ENCODE data around the gene STOML1. TPM values are rescaled to one million over a fixed set of nuclear protein-coding genes. Genes with fewer than 3 reads are reported as not detected.

The STOML1 gene
- total RNA-seq, 1 donor from 2014 or later = 10.6 TPM

DNA sequence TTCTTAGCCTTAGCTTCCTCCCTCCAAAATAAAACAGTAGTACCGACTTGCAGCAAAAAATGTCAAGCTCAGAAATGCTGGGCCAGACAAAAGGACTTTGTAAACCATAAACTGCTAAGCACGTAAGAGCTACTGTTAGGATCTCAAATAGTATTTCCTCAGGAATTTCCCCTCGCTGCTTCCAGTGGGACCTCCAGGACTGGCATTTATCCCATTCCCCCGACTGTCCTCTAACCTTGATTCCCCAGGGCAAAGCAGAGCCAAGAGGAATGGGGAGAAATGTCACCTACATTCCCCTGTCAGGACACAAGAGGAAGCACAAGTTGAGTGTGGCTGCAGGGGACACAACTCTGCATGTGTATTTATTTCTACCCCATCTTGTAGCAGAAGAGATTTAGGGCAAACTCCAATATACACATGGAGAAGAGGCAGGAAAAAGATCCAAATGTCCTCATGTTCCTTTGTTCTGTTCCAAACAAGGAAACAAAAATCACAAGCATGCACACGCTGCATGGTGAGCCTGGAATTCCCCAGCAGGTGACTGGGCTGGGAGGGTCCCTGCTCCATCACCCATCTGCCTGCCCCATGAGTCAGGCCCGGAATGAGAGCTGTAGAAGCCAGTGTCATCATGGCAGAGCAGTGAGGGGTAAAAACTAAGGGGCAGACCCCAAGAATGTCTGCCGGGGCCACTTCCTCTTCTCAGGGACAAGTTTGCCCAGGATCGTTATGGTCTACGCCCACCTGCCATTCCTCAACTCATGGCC is 4.2 kb downstream of the STOML1 start:
- POLR2A ChIA-PET = no interaction called here
- Mint-ChIP-seq H3K9me3 (no peaks in the 10 kb centered on the region), H3K36me3 (ENCODE audit: low read depth) (peaks cover 5% of the 10 kb centered on the region), H3K4me1 (peaks cover 69% of the 10 kb centered on the region), H3K4me3 (no peak overlapping the region), H3K27me3 (no peaks in the 10 kb centered on the region), H3K27ac (peak overlapping the region; percentile 68)
- TF ChIP-seq, protein P1, sequence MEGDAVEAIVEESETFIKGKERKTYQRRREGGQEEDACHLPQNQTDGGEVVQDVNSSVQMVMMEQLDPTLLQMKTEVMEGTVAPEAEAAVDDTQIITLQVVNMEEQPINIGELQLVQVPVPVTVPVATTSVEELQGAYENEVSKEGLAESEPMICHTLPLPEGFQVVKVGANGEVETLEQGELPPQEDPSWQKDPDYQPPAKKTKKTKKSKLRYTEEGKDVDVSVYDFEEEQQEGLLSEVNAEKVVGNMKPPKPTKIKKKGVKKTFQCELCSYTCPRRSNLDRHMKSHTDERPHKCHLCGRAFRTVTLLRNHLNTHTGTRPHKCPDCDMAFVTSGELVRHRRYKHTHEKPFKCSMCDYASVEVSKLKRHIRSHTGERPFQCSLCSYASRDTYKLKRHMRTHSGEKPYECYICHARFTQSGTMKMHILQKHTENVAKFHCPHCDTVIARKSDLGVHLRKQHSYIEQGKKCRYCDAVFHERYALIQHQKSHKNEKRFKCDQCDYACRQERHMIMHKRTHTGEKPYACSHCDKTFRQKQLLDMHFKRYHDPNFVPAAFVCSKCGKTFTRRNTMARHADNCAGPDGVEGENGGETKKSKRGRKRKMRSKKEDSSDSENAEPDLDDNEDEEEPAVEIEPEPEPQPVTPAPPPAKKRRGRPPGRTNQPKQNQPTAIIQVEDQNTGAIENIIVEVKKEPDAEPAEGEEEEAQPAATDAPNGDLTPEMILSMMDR (IDR thresholded peaks at IDR 0.05) = no peak
- DNase-seq (no peak), ATAC-seq (ENCODE audit: low read depth) (peak; percentile 34)
- intact Hi-C loops (cut with micrococcal nuclease) = no loop called here
- CTCF ChIA-PET = interaction anchor here (2.3 kb wide), 1 partner anchor 15 kb away, joined by 9 read pairs; no protein-coding TSS in a partner anchor

DNA sequence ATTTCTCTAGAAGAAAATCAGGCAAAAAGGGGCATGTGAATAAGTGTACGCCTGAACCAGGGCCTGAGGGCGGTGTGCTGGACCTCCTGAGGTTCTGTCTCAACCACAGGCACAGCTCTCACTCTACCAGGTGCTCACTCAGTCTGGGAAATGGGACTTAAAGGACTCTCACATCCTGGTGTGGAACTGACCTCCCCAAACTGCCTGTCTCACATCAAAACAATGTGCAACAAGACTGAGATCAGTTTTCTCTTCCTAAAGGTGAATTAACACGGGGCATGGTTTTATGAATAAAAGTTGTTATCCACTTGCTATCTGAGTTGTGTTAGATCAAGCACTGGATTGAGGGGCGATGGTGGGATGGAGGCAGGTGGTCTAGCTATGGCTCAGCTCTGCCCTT is 4.8 kb downstream of the STOML1 start:
- ChIA-PET POLR2A (no interaction called here), CTCF (interaction anchor here (2.3 kb wide), 1 partner anchor 14 kb away, joined by 9 read pairs; no protein-coding TSS in a partner anchor)
- Mint-ChIP-seq H3K4me3 (no peak overlapping the region), H3K27ac (peak overlapping the region; percentile 68), H3K36me3 (ENCODE audit: low read depth) (peaks cover 5% of the 10 kb centered on the region), H3K9me3 (no peaks in the 10 kb centered on the region), H3K27me3 (no peaks in the 10 kb centered on the region), H3K4me1 (peaks cover 69% of the 10 kb centered on the region)
- intact Hi-C loops (cut with micrococcal nuclease) = no loop called here
- TF ChIP-seq, protein P1 (IDR thresholded peaks at IDR 0.05) = no peak
- no peak for ATAC-seq (ENCODE audit: low read depth)
- no peak for DNase-seq

GRCh38 chr15:73986776-73987056 is 5.4 kb downstream of the STOML1 start:
- CTCF ChIA-PET = interaction anchor here (2.3 kb wide), 1 partner anchor 13 kb away, joined by 9 read pairs; no protein-coding TSS in a partner anchor
- no peak for ATAC-seq (ENCODE audit: low read depth)
- DNase-seq = no peak
- POLR2A ChIA-PET = interaction anchor here (0.7 kb wide), 1 partner anchor 141 kb away, joined by 4 read pairs; no protein-coding TSS in a partner anchor
- Mint-ChIP-seq H3K4me1 (peaks cover 74% of the 10 kb centered on the region), H3K27me3 (no peaks in the 10 kb centered on the region), H3K4me3 (no peak overlapping the region), H3K9me3 (no peaks in the 10 kb centered on the region), H3K36me3 (ENCODE audit: low read depth) (peaks cover 5% of the 10 kb centered on the region), H3K27ac (peak overlapping the region; percentile 68)
- TF ChIP-seq, protein P1 (IDR thresholded peaks at IDR 0.05) = no peak
- intact Hi-C loops (cut with micrococcal nuclease) = no loop called here

DNA sequence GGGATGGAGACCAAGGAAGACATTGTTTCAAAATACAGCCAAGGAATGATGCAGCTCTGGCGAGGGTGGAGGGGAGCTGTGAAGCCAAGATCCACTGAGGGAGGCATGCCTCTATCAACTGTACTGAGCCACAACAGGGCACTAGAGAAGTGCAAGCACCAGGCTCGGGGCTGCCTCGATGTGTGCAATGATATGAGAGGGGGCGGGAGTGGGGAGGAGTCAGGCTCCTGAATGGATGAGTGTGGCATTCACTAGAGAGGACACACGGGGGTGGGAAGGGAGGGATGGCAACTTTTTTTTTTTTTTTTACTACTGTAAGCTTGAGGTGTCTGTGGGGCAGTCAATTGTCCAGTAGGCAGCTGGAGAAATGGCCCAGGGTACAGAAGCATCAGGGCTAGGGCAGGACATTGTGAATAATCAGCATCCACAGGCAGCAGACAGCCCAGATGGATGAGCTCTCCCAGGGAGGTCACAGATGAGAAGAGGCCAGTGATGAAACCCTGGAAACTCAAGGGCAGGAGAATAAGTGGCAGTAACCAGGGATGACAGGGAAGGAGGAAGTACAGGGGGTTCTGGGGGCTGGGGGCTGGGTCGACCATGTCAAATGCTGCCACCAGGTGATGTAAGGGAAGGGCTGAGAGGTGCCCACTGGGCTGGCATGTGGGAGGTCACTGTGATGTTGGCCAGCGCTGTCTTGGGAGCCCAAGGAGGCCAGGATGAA is 5.9 kb downstream of the STOML1 start:
- Mint-ChIP-seq H3K9me3 (no peaks in the 10 kb centered on the region), H3K27ac (peak overlapping the region; percentile 68), H3K4me1 (peaks cover 76% of the 10 kb centered on the region), H3K27me3 (no peaks in the 10 kb centered on the region), H3K4me3 (no peak overlapping the region), H3K36me3 (ENCODE audit: low read depth) (peaks cover 5% of the 10 kb centered on the region)
- ATAC-seq (ENCODE audit: low read depth) = no peak
- ChIA-PET CTCF (interaction anchor here (1.0 to 2.3 kb wide), 3 partner anchors 8 to 13 kb away, joined by 3 to 9 read pairs (median 6); partner anchors contain the start of gene PML), POLR2A (interaction anchor here (0.7 kb wide), 1 partner anchor 142 kb away, joined by 4 read pairs; no protein-coding TSS in a partner anchor)
- intact Hi-C loops (cut with micrococcal nuclease) = no loop called here
- no peak for DNase-seq
- TF ChIP-seq, protein P1 (IDR thresholded peaks at IDR 0.05) = no peak
